Uterus (tissue), 2 donors: ENCODE data around the gene HSPA1B.

Experiments
- POLR2A ChIP-seq, 2 donors: fragments of 450-650 bp; IDR thresholded peaks; one replicate each; pipeline ENCODE4 v1.6.1; 2016; ENCODE audit warnings: antibody characterized with exemption in 2 of 2, mild to moderate bottlenecking in 1 of 2, moderate library complexity in 1 of 2
- TF ChIP-seq, protein P1 (sequence below), 4 experiments: fragments of 200-600 bp in 2 of 4; fragments of 450-650 bp in 2 of 4; sonication (generic) in 2 of 4; IDR thresholded peaks; one replicate each; pipeline ENCODE4 v1.5.1; 2016 to 2019; ENCODE audit warnings: antibody characterized with exemption in 4 of 4, mild to moderate bottlenecking in 2 of 4, moderate library complexity in 1 of 4

DNA sequence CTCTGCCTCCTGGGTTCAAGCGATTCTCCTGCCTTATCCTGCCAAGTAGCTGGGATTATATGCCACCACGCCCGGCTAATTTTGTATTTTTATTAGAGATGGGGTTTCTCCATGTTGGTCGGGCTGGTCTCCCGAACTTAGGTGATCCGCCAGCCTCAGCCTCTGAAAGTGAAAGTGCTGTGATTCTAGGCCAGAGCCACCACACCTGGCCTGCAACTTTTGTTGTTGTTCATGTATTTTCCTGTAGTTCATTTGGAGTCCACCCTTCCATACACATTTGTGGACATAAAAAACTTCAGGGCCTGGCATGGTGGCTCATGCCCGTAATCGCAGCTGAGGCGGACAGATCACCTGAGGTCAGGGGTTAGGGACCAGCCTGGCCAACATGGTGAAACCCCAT lies 14.5 kb downstream of the HSPA1B start:
- TF ChIP-seq, protein P1, sequence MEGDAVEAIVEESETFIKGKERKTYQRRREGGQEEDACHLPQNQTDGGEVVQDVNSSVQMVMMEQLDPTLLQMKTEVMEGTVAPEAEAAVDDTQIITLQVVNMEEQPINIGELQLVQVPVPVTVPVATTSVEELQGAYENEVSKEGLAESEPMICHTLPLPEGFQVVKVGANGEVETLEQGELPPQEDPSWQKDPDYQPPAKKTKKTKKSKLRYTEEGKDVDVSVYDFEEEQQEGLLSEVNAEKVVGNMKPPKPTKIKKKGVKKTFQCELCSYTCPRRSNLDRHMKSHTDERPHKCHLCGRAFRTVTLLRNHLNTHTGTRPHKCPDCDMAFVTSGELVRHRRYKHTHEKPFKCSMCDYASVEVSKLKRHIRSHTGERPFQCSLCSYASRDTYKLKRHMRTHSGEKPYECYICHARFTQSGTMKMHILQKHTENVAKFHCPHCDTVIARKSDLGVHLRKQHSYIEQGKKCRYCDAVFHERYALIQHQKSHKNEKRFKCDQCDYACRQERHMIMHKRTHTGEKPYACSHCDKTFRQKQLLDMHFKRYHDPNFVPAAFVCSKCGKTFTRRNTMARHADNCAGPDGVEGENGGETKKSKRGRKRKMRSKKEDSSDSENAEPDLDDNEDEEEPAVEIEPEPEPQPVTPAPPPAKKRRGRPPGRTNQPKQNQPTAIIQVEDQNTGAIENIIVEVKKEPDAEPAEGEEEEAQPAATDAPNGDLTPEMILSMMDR (IDR thresholded peaks at IDR 0.05), result no peak
- no peak for TF ChIP-seq POLR2A (IDR thresholded peaks at IDR 0.05)
